Femur (tissue), 1 donor: ENCODE results near the gene SARNP.

Source experiments
- DNase-seq: peaks from one replicate; pipeline ENCODE4 v3.0.0-alpha.2; 2017

SARNP gene

GRCh38 chr12:55721601-55722213, 95.8 kb downstream of the SARNP start:
- DNase-seq, result no peak

GRCh38 chr12:55720894-55721444, 96.6 kb downstream of the SARNP start:
- peak; percentile 65 for DNase-seq

- peak; percentile 88 for DNase-seq
Observed at GRCh38 chr12:55720071-55720564, 97.4 kb downstream of the SARNP start, which contains the start of gene RDH5. Gene RDH5 (plus strand): TSS chr12:55720393. CDS start chr12:55721185, 792 bp downstream.

GRCh38 chr12:55719371-55719770, 98.2 kb downstream of the SARNP start:
- DNase-seq, result no peak

- peak; percentile 67 for DNase-seq
Observed at GRCh38 chr12:55718624-55719275, 98.8 kb downstream of the SARNP start.

- peak; percentile 49 for DNase-seq
Observed at GRCh38 chr12:55718015-55718414, 99.5 kb downstream of the SARNP start.

GRCh38 chr12:55717011-55718007, 100.2 kb downstream of the SARNP start:
- peak; percentile 71 for DNase-seq

- no peak for DNase-seq
Observed at GRCh38 chr12:55716582-55716957, 101.0 kb downstream of the SARNP start.

GRCh38 chr12:55715833-55716581, 101.5 kb downstream of the SARNP start, which contains the start of gene BLOC1S1:
Gene BLOC1S1 (plus strand): TSS chr12:55716046. CDS start chr12:55716052, 6 bp downstream.
- DNase-seq, result peak; percentile 94

- DNase-seq, result no peak
Observed at GRCh38 chr12:55715169-55715764, 102.3 kb downstream of the SARNP start.

- no peak for DNase-seq
Observed at GRCh38 chr12:55713721-55714120, 103.8 kb downstream of the SARNP start.

- DNase-seq, result no peak
Observed at GRCh38 chr12:55712700-55713415, 104.7 kb downstream of the SARNP start.

- DNase-seq, result peak; percentile 64
Observed at GRCh38 chr12:55711786-55712553, 105.6 kb downstream of the SARNP start.

GRCh38 chr12:55708695-55709233, 108.8 kb downstream of the SARNP start:
- no peak for DNase-seq

- DNase-seq, result peak; percentile 86
Observed at GRCh38 chr12:55707841-55708694, 109.5 kb downstream of the SARNP start, which contains the start of gene ITGA7. Gene ITGA7 (minus strand): TSS chr12:55707904. CDS start chr12:55707682, 222 bp downstream.
